HG02884 (cell line): ENCODE results near the gene SIRT6.
"Not testable (repeated sequence)": the region's sequence is repeated elsewhere in the genome, so short reads cannot be mapped to it uniquely, and the experiment has no call there.

Experiments used
- ATAC-seq: cut with Tn5 transposase; IDR thresholded peaks from one replicate; pipeline ENCODE4 v1.9.1; 2021; ENCODE audit warnings: mild to moderate bottlenecking, moderate library complexity; ENCODE audit not compliant: unreplicated experiment

The SIRT6 gene

DNA sequence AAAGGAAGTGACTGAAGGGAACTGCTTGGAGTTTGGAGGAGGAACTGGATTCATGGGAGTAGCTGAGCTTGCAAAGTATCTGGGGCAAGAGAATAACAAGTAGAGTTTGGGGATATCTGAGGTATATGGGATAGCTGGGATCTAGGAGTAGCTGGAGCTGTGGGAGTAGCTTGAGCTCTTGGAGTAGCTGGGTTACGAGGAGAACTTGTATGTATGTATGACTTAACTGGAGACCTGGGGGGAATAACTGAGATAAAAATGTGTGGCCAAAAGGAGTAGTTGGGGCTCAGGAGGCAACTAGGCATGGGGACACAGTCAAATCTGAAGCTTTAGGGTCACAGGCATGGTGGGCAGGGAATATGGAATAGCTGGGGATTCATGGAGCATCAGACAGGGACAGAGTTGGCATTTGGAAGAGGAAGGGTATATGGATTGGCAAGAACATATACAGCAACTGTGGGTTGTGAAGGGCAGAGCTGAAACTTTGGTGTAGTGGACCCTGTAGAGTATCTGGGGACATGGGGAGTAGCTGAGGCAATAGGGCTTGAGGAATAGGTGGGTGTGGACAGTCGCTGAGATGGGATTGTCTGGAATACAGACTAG lies 18.7 kb upstream of the SIRT6 start:
- ATAC-seq, result no peak

DNA sequence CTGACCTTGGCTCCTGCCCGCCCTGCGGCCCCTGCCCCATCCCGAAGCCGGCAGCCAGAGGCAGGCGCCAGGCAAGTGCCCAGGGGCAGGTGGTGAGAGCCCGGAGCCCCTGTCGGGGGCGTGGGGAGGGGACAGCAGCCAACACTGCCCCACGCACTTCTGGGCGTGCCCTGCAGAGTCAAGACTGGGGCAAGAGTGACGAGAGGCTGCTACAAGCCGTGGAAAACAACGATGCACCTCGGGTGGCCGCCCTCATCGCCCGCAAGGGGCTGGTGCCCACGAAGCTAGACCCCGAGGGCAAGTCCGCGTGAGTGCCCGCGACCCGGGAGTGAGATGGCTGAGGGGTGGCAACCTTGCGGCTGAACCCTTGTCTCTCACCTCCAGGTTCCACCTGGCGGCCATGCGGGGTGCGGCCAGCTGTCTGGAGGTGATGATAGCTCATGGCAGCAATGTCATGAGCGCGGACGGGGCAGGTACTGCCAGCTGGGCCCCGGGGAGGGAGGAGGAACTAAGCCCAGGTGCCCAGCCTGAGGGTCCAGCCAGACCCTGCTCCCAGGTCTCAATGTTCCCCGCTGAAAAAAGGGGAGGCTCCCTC lies 17.4 kb upstream of the SIRT6 start:
- ATAC-seq, result no peak

DNA sequence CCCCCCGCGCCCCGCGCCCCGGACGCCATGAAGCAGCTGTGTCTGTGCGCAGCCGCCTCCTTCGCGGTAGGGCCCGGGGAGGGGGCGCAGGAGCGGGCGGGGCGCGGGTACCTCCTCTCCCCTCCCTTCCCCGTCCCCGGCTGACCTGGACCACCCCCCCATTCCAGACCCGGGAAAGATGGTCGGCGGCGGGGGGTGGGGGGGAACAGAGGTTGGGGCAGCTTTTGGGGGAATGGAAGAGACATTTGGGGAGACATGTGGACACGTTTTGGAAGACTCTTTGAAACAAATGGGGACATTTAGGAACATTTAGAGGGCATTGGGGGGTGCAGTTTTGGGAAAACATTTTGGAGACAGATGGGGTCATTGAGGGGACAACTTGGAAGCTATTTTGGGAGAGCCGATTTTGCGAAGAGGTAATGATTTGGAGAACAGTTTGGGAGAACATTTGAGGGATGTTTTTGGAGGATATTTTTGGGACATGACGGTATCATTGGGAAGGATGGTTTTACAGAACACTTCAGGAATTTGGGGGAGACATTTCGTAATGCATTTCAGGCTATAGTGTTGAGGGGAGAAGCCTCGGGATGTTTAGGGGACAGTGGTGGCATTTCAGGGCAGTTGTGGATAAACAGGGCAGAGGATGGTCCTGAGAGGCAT lies 16.2 kb upstream of the SIRT6 start:
- no peak for ATAC-seq

DNA sequence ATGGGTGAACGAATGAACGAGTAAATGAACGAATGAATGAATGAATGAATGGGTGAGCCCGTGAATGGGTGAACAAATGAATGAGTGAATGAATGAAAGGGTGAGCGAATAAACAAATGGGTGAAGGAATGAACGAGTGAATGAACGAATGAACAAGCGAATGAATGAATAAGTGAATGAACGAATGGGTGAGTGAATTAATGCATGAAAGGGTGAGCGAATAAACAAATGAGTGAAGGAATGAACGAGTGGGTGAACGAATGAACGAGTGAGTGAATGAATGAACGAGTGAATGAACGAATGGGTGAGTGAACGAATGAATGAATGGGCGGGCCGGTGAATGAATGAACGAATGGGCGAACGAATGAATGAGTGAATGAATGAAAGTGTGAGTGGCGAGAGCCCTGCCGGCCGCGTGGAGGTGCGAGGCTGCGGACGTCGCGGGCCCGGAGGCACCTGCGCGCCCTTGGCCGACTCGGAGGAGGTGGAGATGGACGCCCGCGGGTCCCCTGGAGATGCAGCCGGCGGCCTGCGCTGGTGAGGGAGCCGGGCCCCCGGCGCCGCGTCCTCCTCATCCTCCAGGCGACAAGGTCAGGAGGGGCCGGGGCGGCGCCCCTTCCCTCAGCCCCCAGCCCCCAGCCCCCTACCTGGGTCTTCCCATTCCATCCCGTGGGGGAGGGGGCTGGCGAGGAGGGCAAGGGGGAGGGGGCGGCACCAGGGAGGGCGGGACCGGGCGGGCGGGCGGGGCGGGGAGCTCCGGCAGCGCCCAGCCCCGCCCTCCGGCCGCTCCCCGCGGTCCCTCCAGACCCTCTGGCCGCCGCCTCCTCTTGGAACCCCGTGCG lies 15.5 kb upstream of the SIRT6 start:
- ATAC-seq, result no peak

DNA sequence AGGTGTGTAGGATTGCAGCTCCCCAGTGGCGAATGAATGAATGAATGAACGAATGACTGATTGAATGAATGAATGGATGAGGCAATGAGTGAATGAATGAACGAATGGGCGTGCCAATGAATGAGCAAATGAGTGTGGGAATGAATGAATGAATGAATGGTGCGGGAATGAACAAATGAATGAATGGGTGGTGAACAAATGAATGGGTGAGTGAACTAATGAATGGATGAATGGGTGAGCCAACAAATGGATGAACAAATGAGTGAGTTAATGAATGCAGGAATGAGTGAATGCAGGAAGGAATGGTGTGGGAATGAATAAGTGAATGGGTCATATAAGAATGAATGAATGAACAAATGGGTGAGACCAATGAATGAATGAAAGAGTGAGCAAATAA lies 14.9 kb upstream of the SIRT6 start:
- no peak for ATAC-seq

DNA sequence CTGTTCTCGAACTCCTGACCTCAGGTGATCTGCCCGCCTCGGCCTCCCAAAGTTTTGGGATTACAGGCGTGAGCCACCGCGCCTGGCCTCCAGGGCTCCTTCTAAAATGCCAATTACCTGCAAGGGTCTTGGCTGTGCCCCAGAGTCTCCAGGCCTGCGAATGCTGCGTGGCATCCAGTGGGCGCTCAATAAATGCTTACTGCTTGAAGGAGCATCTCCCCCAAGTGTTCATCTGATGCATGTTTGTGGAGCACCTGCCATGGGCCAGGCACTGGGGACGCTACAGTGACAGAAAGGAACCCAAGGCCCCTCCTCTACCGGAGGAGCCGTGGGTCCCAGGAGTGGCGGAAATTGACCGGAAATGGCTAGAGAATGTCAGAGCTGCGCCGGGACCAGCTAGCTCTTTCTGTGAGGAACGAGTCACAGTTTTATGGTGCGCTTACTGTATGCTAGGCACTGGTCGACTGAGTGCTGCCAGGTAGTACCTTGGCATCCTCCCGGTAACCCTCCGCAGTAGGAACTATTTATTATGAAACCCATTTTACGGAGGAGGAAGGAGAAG lies 14.3 kb upstream of the SIRT6 start:
- no peak for ATAC-seq

DNA sequence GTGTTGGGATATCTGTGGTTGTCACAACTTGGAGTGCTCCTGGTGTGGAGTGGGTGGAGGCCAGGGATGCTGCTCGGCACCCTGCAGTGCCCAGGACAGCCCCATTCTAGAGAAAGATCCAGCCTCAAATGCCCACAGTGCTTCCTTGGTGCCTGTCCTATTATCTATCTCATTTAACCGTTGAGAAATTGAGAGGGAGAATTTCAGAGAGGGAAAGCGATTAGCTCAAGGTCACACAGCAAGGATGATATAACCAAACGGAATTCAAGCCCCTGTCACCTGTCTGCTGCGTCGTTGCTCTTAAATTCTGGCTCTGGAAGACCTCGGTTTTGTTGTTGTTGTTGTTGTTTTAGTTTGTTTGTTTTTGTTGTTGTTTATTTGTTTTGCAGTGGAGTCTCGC lies 13.6 kb upstream of the SIRT6 start:
- ATAC-seq, result no peak

DNA sequence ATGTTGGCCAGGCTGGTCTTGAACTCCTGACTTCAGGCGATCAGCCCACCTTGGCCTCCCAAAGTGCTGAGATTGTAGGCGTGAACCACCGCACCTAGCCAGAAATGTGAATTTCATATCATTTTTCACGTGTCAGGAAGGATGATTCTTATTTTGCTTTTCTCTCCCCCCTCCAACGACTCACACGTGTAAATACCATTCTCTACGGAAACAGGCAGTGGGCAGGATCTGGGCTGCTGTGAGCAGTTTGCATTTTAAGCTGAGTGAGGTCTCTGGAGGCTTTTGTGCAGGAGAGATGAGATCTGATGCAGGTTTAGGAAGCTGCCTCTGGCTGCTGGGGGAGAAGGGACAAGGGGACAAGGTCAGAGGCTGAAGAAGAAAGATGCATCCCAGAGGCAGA lies 12.0 kb upstream of the SIRT6 start:
- no peak for ATAC-seq

DNA sequence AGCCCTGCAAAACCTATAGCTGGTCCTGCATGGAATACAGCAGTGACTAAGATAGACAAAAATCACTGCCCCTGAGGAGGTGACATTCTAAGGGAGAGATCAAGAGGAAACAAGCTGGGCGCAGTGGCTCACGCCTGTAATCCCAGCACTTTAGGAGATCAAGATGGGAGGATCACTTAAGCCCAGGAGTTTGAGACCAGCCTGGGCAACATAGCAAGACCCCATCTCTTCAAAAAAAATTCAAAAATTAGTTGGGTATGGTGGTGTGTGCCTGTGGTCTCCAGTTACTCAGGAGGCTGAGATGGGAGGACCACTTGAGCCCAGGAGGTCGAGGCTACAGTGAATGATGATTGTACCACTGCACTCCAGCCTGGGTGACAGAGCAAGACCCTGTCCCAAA lies 10.2 kb upstream of the SIRT6 start:
- ATAC-seq, result not testable (repeated sequence)

DNA sequence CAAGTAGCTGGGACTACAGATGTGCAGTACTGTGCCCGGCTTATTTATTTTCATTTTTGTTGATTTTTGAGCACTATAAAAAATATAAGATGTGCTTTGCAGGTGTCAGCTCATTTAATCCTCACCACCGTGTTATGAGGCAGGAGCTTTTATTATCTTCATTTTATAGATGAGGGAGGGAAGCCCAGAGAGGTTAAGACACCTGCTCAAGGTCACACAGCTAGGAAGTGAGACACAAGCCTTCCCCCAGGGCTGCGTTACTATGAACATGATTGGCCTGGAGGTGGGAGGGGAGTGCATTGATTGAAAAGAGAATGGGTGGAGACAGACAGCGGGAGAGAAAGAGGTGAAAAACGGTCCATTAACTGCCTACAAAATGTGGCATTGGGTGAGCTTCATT lies 7.3 kb upstream of the SIRT6 start:
- ATAC-seq, result no peak

DNA sequence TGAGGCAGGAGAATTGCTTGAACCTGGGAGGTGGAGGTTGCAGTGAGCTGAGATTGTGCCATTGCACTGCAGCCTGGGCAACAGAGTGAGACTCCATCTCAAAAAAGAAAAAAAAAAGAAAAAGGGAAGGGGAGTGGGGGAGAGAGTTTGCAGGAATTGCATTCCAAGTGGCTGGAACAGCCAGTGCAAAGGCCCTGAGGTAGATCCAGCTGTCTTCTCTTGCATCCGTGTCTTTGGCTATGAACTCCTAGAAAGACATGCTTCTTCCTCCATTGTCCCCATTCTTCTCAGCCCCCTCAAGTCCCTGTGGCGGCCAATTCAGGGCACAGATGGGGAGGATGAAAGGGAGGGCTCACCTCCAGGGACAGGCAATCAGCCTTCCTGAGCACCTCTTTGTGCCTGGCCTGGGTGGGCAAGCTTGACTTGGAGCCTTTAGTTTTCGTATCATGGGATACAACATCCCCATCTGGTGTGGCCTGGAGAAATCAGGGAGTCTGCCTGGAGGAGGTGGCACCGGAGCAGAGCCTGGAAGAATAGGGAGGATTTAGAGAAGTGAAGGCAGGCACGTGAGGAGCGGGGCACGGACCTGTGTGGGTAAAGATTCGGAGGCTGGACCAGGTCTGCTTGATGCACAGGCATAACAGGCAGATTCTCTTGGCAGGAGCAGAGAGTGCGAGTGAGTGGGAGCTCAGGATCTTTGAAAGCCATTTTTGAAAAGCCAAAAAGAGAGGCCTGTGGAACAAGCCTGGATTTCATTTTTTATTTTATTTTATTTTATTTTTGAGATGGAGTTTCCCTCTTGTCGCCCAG lies 5.2 kb upstream of the SIRT6 start:
- no peak for ATAC-seq

DNA sequence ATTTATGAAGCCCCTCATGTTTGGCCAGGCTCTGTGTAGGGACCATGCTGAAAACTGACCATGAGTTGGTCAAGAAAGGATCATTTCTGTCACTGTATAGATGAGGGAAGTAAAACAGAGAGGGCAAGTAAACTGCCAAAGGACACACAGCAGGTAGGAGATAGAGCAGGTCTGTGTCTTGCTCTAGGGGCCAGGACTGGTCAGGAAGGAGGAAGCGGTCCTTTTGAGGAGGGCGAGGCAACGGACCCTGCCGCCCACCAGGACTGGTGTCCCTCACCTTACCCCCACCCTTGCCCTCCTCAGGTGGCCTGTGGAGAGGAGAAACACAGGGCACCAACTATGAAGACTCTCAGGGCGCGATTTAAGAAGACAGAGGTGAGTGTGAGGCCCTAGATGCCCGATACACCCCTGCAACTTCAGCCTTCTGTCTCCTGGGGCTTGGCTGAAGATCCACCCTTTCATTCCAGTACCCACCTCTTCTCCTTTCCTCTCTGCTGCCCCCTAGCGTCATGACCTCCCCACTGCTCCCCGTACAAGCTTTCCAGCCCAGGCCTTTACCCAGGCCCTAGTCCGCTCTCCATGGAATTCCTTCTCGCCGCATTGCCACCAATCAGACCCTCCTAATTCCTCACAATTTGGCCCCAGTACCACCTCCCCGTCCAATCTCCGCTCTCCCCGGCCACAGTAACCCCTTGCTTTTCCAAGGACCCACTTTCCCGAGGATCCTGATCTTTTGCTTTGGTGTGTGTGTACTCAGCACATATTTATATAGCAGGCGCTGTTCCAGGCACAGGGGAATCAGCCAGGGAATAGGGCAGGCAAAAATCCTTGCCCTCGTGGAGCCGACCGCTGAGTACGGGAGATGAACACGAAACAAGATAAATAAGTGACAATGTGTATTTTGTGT lies 4.0 kb upstream of the SIRT6 start:
- ATAC-seq, result no peak

DNA sequence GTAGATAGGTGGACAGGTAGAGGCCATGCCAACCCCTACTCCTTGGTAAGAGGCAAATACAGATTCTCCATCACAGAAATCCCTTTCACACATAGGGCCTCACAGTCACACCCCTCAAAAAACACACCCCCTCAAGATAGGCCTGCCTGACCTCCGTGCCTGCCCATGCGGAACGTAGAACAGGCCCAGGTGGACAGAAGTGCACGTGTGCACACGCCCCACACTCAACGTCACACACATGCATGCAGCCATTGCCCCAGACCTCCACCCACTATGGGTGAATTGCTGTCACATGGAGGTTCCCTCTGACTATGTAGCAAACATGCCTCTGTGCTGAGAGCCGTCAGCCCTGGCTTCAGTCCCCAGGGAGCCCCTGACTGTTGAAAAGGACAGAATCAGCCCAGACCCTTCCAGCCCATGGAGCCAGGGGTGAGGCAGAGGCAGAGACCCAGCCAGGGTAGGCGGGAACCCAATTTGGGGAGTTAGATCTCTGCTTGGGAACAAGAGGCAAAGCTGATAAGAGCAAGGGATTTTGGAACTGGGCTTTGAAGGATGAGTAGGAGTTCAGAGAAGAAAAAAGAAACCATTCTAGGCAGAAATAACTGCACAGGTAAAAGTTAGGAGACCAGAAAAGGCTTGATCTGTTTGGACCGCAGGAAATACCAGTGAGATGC lies 3.2 kb upstream of the SIRT6 start:
- no peak for ATAC-seq

DNA sequence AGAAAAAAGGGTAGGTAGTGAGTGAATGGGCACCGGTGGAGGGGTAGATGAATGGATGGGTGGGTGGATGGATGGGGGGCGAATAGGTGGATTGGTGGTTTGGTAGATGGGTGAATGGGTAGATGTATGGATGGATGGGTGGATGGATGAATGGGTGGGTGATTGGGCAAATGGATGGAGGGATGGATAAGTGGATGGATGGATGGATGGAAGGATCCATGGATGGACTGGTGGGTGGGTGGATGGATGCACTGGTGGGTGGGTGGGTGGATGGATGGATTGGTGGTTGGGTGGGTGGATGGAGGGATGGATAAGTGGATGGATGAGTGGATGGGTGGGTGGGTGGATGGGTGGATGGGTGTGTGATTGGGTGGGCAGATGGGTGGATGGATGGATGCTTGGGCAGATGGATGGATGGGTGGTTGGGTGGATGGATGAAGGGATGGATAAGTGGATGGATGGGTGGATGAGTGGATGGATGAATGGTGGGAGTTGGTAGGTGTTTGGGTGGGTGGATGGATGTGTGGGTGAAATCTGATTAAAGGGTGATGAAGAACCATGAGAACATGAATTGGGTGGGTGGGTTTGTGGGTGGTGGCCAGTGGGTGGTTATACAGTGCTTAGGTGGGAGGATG lies 2.5 kb upstream of the SIRT6 start:
- no peak for ATAC-seq

DNA sequence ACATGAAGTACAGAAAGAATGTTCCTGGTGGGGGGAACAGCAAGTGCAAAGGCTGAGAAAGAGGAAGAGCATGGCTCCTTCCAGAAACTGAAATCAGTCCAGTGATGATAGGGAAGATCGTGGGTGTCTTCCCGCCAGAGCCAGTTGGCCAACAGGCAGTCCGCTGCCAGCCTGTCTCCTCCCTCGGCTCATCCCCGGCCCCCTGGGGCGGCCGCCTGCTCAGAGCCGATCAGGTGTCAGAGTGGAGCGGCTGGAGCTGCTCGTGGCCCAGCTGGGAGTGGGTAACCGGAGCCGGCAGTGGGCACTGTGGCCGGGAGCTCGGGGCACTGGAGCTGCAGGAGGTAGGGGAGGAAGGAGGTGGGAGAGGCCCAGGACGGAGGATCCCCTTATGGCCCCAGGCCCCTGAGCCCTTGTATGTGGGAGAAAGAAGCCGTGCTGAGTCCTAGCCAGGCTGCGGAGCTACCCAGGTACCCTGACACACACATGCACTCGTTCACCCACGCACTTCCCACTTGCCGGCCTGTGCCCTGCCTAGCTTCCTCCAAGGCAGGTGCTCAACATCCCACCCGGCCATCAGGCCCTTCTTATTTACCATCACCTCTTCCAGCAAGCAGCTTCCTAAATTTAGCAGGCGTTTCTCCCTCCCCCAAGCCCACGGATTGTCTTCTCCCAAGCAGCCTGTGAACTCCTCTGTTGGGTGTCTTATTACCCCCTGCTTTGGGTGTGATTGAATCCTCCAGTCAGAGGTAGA lies 1.8 kb upstream of the SIRT6 start:
- ATAC-seq, result no peak

DNA sequence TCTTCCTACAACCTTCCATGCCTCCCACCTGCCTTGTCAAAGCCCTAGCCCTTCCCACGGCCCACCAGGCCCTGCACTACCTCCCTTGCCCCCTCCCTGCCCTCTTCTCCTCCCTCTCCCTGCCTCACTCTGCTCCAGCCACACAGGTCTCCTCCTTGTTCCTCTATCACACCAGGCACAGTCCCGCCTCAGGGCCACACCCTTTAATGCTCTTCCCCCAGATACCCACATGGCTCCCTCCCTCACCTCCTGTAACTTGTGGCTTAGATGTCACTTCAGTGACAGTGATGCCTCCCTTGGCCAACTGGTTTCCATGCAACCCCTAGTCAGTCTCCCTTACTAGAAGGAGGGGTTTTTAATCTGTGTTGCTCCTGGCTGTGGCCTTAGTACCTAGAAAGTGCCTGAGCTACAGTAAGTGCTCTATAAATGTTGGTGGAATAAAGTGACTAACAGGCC lies 1.3 kb downstream of the SIRT6 start:
- no peak for ATAC-seq

DNA sequence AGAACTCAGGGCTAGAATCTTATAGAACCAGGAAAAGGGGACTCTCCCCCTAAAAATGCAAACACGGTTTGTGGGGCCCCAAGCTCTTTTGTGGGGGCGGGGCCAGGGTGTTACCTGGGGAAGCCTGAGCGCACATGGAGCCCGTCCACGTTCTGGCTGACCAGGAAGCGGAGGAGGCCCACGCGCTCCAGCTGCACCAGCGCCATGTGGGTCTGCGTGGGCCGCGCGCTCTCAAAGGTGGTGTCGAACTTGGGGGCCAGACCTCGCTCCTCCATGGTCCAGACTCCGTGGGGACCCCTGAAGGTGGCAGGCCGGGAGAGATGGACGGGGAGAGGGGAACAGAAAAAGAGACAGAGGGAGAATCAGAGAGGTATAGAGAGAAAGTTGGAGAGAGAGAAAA lies 3.4 kb downstream of the SIRT6 start:
- no peak for ATAC-seq

DNA sequence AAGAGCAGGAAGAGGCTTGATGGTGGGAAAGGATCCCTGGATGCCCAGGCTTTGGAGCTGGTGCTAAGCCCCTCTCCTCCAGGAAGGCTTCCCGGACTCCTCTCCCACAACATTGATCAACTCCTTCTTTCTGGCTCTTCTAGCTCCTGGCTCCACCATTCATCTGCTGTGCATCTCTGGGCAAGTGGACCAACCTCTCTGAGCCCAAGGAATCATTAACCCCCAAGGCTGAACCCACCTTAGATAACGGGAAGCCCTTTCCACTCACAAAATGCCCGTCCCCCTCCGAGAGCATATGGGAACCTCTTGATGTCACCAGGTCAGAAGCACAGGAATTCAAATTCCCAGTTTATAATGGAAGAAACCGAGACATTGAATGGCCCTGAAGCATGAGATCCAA lies 5.2 kb downstream of the SIRT6 start:
- no peak for ATAC-seq
